Stimulated activated naive CD4-positive, alpha-beta T cell (primary cell): ENCODE data around the gene MYH6.
A peak's percentile ranks its signal among the peaks of the same experiment; 100 is the strongest.

Source experiments
- DNase-seq, 6 experiments: peaks; one replicate each; lab custom pipeline; 2025; lab: John Stamatoyannopoulos, UW

MYH6 gene

GRCh38 chr14:23355871-23356435, 52.1 kb downstream of the MYH6 start:
- no peak for DNase-seq

- no peak for DNase-seq
Observed at GRCh38 chr14:23354990-23355389, 53.1 kb downstream of the MYH6 start.

GRCh38 chr14:23353433-23353780, 54.7 kb downstream of the MYH6 start:
- DNase-seq = no peak

- peak; percentile 57 to 73 (median 64) for DNase-seq
Observed at GRCh38 chr14:23352506-23353432, 55.3 kb downstream of the MYH6 start, which contains the start of gene SLC22A17. Gene SLC22A17, minus strand, starts transcription at chr14:23352887.

- peak in 1 of 6 experiments; percentile 16 for DNase-seq
Observed at GRCh38 chr14:23351681-23352505, 56.2 kb downstream of the MYH6 start.

- no peak for DNase-seq
Observed at GRCh38 chr14:23349156-23349845, 58.8 kb downstream of the MYH6 start.

GRCh38 chr14:23348297-23348655, 59.8 kb downstream of the MYH6 start:
- no peak for DNase-seq

- no peak for DNase-seq
Observed at GRCh38 chr14:23347406-23348296, 60.4 kb downstream of the MYH6 start.

- no peak for DNase-seq
Observed at GRCh38 chr14:23346693-23347405, 61.2 kb downstream of the MYH6 start.

- DNase-seq = no peak
Observed at GRCh38 chr14:23345987-23346692, 61.9 kb downstream of the MYH6 start.

- DNase-seq = no peak
Observed at GRCh38 chr14:23344481-23344880, 63.6 kb downstream of the MYH6 start.

- no peak for DNase-seq
Observed at GRCh38 chr14:23339506-23340268, 68.4 kb downstream of the MYH6 start.

GRCh38 chr14:23335623-23336022, 72.5 kb downstream of the MYH6 start:
- DNase-seq = no peak
